Stimulated activated CD8-positive, alpha-beta memory T cell treated with anti-CD3 and anti-CD28 coated beads, Interleukin-12 subunit alpha, Interleukin-12 subunit beta, amount 100 ng/mL, for 4 hours (primary cell): Measurements from ENCODE around the gene FFAR3.
"Not testable (repeated sequence)": the region's sequence is repeated elsewhere in the genome, so short reads cannot be mapped to it uniquely, and the experiment has no call there.

Source experiments
- DNase-seq: peaks from one replicate; pipeline ENCODE4 v3.0.0-alpha.2; 2020; ENCODE audit warnings: low read depth

FFAR3 gene

DNA sequence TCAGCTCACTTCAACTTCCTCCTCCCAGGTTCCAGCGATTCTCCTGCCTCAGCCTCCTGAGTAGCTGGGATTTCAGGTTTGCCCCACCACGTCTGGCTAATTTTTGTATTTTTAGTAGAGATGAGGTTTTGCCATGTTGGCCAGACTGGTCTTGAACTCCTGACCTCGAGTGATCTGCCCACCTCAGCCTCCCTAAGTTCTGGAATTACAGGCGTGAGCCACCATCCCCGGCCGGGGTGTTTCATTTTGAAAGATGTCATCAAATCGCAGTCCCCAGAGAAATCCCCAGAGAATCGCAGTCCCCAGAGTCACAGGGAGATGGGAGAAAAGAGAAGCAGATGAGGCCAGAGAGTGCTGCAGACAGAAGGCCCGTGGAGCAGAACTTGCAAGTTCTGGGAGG lies 43.2 kb downstream of the FFAR3 start:
- DNase-seq = not testable (repeated sequence)

DNA sequence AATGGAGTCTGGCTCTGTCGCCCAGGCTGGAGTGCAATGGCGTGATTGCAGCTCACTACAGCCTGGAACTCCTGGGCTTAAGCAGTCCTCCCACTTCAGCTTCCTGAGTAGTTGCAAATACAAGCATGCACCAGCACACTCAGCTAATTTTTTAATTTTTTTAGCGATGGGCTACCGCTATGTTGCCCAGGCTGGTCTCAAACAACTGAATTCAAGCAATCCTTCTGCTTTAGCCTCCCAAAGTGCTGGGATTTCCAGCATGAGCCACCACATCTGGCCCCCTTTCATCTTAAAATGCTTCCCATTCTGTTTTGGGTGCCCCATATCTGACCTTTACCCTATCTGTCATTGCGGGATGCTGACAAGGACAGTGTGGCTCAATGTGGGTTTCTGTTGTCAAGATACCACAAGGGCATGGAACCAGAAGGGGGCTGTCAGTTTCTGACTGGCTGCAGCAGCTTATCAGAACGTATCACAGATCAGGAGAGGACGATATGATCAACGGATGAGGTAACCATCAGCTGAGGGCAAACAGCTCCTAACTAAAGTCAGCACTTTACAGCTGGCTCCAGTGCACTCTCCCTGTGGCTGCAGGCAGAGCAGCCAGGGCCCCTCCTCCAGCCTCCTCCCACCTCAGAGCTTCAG lies 45.0 kb downstream of the FFAR3 start:
- DNase-seq = no peak

DNA sequence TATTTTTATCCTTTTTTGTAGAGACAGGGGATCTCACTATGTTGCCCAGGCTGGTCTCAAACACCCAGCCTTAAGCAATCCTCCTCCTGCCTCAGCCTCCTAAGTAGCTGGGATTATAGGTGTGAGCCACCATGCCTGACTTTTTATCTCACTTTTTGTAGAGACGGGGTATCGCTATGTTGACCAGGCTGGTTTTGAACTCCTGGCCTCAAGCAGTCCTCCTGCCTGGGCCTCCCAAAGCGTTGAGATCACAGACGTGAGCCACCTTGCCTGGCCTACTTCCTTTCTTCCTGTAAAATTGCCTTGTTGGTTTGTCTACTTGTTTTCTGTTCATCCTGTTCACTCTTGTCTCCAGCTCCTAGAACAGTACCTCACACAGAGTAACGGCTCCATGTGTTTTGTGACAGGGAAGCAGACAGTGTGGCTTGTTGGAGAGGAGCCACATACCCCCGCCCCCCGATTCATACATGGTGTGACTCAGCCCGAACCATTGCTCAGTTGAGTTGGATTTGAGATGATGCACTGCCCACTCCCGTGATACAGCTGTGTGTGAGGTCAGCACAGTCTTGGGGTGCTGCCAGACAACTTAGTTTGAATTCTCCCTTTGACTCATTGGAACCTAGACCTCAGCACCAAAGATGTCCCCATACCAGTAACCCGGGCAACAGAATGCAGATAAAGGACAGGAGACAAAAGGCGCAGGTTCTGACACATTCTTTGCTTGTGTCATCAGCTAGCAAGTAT lies 46.8 kb downstream of the FFAR3 start:
- DNase-seq = no peak

DNA sequence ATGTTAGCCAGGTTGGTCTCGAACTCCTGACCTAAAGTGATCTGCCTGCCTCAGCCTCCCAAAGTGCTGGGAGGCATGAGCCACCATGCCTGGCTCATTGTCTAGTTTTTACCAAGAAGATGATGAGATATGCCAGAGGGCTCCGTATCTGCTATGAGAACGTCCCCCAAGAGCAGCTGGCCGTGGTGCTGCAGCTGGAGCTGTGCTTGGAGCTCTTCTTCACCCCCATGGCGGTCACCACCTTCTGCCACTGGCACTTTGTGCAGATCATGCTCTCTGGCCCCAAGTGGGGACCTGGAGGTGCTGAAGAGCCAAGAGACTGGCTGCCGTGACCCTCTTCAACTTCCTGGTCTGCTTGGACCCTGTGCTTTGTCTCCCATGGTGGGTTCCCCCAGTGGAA lies 49.4 kb downstream of the FFAR3 start:
- no peak for DNase-seq

DNA sequence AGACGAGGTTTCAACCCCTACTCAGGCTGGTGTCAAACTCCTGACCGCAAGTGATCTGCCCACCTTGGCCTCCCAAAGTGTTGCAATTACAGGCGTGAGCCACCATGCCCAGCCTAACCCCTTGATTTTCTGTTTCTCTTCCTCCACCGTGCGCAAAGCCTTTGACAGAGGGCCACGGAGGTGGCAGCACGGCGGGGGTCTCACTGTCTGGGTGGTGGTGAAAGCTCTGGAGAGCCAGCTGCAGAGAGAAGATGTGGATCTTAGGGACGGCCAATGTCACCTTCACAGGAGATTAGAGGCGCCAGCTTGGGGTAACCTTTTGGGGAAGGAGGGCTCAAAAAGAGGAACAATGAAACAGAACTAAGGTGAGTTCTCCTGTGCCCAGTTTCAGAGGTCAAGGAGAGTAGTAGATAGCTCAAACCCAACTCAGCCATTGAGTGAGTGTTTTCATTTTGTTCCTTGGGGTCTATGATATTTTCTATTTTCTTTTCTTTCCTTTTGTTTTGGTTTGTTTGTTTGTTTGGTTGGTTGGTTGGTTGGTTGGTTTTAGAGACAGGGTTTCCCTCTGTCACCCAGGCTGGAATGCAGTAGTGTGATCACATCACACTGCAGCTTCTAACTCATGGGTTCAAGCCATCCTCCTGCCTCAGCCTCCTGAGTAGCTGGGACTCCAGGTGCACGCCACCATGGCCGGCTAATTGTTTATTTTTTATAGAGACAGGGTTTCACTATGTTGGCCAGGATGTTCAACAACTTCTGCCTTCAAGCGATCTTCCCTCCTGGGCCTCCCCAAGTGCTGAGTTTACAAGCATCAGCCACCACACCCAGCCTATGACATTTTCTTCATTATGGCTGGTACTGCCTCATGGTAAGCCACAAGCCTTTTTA lies 50.3 kb downstream of the FFAR3 start:
- DNase-seq = no peak

DNA sequence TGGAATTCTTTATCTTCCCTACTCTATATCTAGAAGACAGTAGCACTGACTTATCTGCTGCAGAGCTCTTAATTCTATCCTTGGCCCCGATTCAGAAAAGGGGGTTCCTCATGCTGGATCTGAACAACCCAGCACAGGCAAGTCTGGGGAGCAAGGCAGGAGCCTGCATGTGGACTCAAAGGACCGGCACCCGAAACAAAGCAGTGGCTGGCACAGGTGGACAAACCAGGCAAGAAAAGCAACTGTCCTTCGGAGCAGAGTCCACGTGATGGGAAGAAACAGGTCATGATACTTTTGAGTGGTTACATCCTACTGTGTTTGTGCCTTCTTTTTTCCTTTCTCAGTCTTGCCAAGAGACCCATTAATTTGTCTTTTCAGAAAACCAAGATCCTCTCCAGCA lies 50.9 kb downstream of the FFAR3 start:
- no peak for DNase-seq
